Left lung (tissue), 14 donors: ENCODE measurements around the gene CSN3. TPM values are rescaled to one million over a fixed set of nuclear protein-coding genes. Genes with fewer than 3 reads are reported as not detected.
"Not testable (repeated sequence)": the region's sequence is repeated elsewhere in the genome, so short reads cannot be mapped to it uniquely, and the experiment has no call there.

Experiments
- ATAC-seq: fragments of 200-7000 bp; cut with Tn5 transposase; one replicate; pipeline ENCODE4 v1.9.1; 2020; ENCODE audit warnings: moderate library complexity
- DNase-seq, 4 donors: peaks; one replicate each; pipeline ENCODE4 v3.0.0-alpha.2; 2013 to 2020
- H3K27ac ChIP-seq, 2 donors: fragments of 200-600 bp; sonication (generic) in 1 of 2; one replicate each; pipeline versions ENCODE4 v1.5.0 to v1.8.0; 2020 to 2021
- H3K27me3 ChIP-seq, 2 donors: fragments of 200-600 bp; sonication (generic) in 1 of 2; one replicate each; pipeline versions ENCODE4 v1.5.0 to v1.8.0; 2020 to 2021
- H3K36me3 ChIP-seq, 2 donors: fragments of 200-600 bp; sonication (generic) in 1 of 2; one replicate each; pipeline versions ENCODE4 v1.5.0 to v1.8.0; 2020 to 2021
- H3K4me1 ChIP-seq, 2 donors: fragments of 200-600 bp; one replicate each; pipeline ENCODE4 v1.8.0; 2021
- H3K4me3 ChIP-seq, 2 donors: fragments of 200-600 bp; sonication (generic) in 1 of 2; one replicate each; pipeline versions ENCODE4 v1.5.0 to v1.8.0; 2020 to 2021; ENCODE audit warnings: mild to moderate bottlenecking in 1 of 2
- H3K9me3 ChIP-seq, 2 donors: fragments of 200-600 bp; sonication (generic) in 1 of 2; one replicate each; pipeline versions ENCODE4 v1.5.0 to v1.8.0; 2020 to 2021
- CTCF ChIP-seq, 2 donors: fragments of 200-600 bp; sonication (generic) in 1 of 2; IDR thresholded peaks; one replicate each; pipeline versions ENCODE4 v1.5.0 to v1.8.0; 2021; ENCODE audit warnings: antibody characterized with exemption in 2 of 2
- intact Hi-C, 2 donors: fragments of 100-400 bp; cut with DNase I; formaldehyde crosslinking; loops; one replicate each; pipeline versions ENCODE4 v1.11.2 to v1.14.2; 2022
- long read RNA-seq, 12 donors: library from polyadenylated mRNA in 2 of 12; unstranded in 2 of 12; transcript quantifications; one replicate each; pipeline ENCODE4 v2.0.0 and lab custom pipeline, GENCODE V29; 2019 to 2026
- polyA plus RNA-seq, 6 donors: library from polyadenylated mRNA; unstranded; fragments of 120-200 nt; gene quantifications; one replicate each; pipeline ENCODE4 v1.2.1, GENCODE V29; 2013; ENCODE audit not compliant: insufficient read length in 6 of 6
- total RNA-seq, 2 donors: library from RNA; stranded (reverse); fragmentation: NEBNext Ultra II Directional; extraction: Animal tissue kit (Norgen Biotek cat#: 25700); gene quantifications; one replicate each; pipeline ENCODE4 v1.2.1, GENCODE V29; 2021
- donor health status: DM: no; HTN: yes; CAD: no.
- donor health status: DM: no; HTN: no; CAD: no.

Gene CSN3
- total RNA-seq, result not detected
- polyA plus RNA-seq, result not detected
- long read RNA-seq, donor 1, result 0 reads
- long read RNA-seq, donor 2, result 0 reads
- long read RNA-seq, donor 3, result 0 reads
- long read RNA-seq, donor 4, result 0 reads
- long read RNA-seq, donor 5, result 0 reads
- long read RNA-seq, donor 6, result 0 reads
- long read RNA-seq, donor 7, result 0 reads
- long read RNA-seq, donor 8, result 0 reads
- long read RNA-seq, donor 9, result 0 reads
- long read RNA-seq, donor 10, result 0 reads
- long read RNA-seq, donor 11, result 0 reads
- long read RNA-seq, donor 12, result 0 reads

GRCh38 chr4:70242297-70242696 is at the start of gene CSN3:
TSS of gene CSN3 (plus strand) at chr4:70242597. CDS start at chr4:70244820, 2,223 bp downstream.
- DNase-seq, H3K36me3 ChIP-seq, H3K4me3 ChIP-seq, H3K4me1 ChIP-seq, ATAC-seq, H3K27me3 ChIP-seq, H3K27ac ChIP-seq, intact Hi-C loops, H3K9me3 ChIP-seq: not testable (repeated sequence)

- Histone ChIP-seq H3K9me3 (no peaks in the 10 kb centered on the region), H3K4me3 (no peak overlapping the region), H3K36me3 (no peaks in the 10 kb centered on the region), H3K27me3 (no peaks in the 10 kb centered on the region), H3K4me1 (no peaks in the 10 kb centered on the region), H3K27ac (no peak overlapping the region)
- TF ChIP-seq CTCF (IDR thresholded peaks at IDR 0.05), result no peak
- ATAC-seq (no peak), DNase-seq (no peak)
- intact Hi-C loops, result no loop called here
Measured at GRCh38 chr4:70192895-70193294, 49.5 kb upstream of the CSN3 start.

- no peak for TF ChIP-seq CTCF (IDR thresholded peaks at IDR 0.05)
- no peaks in the 10 kb centered on the region for H3K9me3 ChIP-seq
- no peak within 1 kb of the TSS for H3K27ac ChIP-seq
- H3K4me3 ChIP-seq, result no peak within 1 kb of the TSS
- H3K36me3 ChIP-seq, result no peaks in the 10 kb centered on the region
- no peaks in the 10 kb centered on the region for H3K27me3 ChIP-seq
- no peaks in the 10 kb centered on the region for H3K4me1 ChIP-seq
- ATAC-seq (no peak), DNase-seq (no peak)
- intact Hi-C loops, result no loop called here
Measured at GRCh38 chr4:70195425-70195824, 47.0 kb upstream of the CSN3 start, which contains the start of gene ODAM. TSS of gene ODAM (plus strand) at chr4:70195725. CDS start at chr4:70196544, 819 bp downstream.

- intact Hi-C loops, result no loop called here
- Histone ChIP-seq H3K9me3 (no peaks in the 10 kb centered on the region), H3K4me1 (no peaks in the 10 kb centered on the region), H3K27me3 (no peaks in the 10 kb centered on the region), H3K36me3 (no peaks in the 10 kb centered on the region), H3K27ac (peak overlapping the region in 1 of 2 donors; percentile 5), H3K4me3 (no peak overlapping the region)
- DNase-seq (no peak), ATAC-seq (peak; percentile 80)
- TF ChIP-seq CTCF (IDR thresholded peaks at IDR 0.05), result no peak
Measured at GRCh38 chr4:70196857-70197256, 45.5 kb upstream of the CSN3 start.

GRCh38 chr4:70197842-70198241 is 44.6 kb upstream of the CSN3 start:
- peak; percentile 97 for ATAC-seq
- Histone ChIP-seq H3K27ac (peak overlapping the region in 1 of 2 donors; percentile 5), H3K4me1 (no peaks in the 10 kb centered on the region), H3K27me3 (no peaks in the 10 kb centered on the region), H3K36me3 (no peaks in the 10 kb centered on the region), H3K4me3 (no peak overlapping the region), H3K9me3 (no peaks in the 10 kb centered on the region)
- intact Hi-C loops, result no loop called here
- DNase-seq, result peak in 3 of 4 donors; percentile 32 to 61 (median 43)
- TF ChIP-seq CTCF (IDR thresholded peaks at IDR 0.05), result no peak

- ATAC-seq, result peak; percentile 40
- TF ChIP-seq CTCF (IDR thresholded peaks at IDR 0.05), result no peak
- Histone ChIP-seq H3K4me1 (no peaks in the 10 kb centered on the region), H3K4me3 (no peak overlapping the region), H3K36me3 (no peaks in the 10 kb centered on the region), H3K27me3 (no peaks in the 10 kb centered on the region), H3K27ac (no peak overlapping the region), H3K9me3 (no peaks in the 10 kb centered on the region)
- intact Hi-C loops, result no loop called here
- no peak for DNase-seq
Measured at GRCh38 chr4:70203601-70204000, 38.8 kb upstream of the CSN3 start.

GRCh38 chr4:70212752-70213151 is 29.6 kb upstream of the CSN3 start:
- ATAC-seq, H3K9me3 ChIP-seq, H3K4me1 ChIP-seq, H3K27me3 ChIP-seq, H3K36me3 ChIP-seq, H3K27ac ChIP-seq, intact Hi-C loops, H3K4me3 ChIP-seq: not testable (repeated sequence)
- peak in 2 of 4 donors; percentile 30 to 31 for DNase-seq

- H3K27ac ChIP-seq, H3K27me3 ChIP-seq, H3K4me3 ChIP-seq, ATAC-seq, H3K4me1 ChIP-seq, H3K9me3 ChIP-seq, H3K36me3 ChIP-seq, DNase-seq, intact Hi-C loops: not testable (repeated sequence)
Measured at GRCh38 chr4:70216109-70216508, 26.3 kb upstream of the CSN3 start.
